DND-41 (cell line): ENCODE data around the gene RHBDL2.

ENCODE experiments used
- CTCF ChIP-seq: IDR thresholded peaks from 2 replicates; pipeline ENCODE4 v1.5.1; 2012; ENCODE audit warnings: borderline replicate concordance, low read length, moderate library complexity, mild to moderate bottlenecking; ENCODE audit not compliant: poor library complexity, severe bottlenecking; ENCODE audit errors: extremely low read depth
- EZH2 ChIP-seq: IDR thresholded peaks from 3 replicates; pipeline ENCODE4 v1.6.1; 2012; ENCODE audit warnings: borderline replicate concordance, low read depth, mild to moderate bottlenecking, moderate library complexity, low read length, inconsistent platforms; ENCODE audit not compliant: severe bottlenecking

- no peak for TF ChIP-seq CTCF
- TF ChIP-seq EZH2 = no peak
Observed at GRCh38 chr1:38929054-38929453, 12.6 kb downstream of the RHBDL2 start.
